ENCODE data around the gene CNOT1.

- TF ChIP-seq CTCF (IDR thresholded peaks at IDR 0.05; ENCODE audit: low read length): no peak
- TF ChIP-seq EZH2phosphoT487 (IDR thresholded peaks at IDR 0.05; ENCODE audit: low read length): no peak
Measured at GRCh38 chr16:58551496-58551895, 78.1 kb downstream of the CNOT1 start.

All from MM.1S (cell line).